ENCODE measurements around the gene ADGRB2.

GRCh38 chr1:31695327-31695726 is 68.8 kb downstream of the ADGRB2 start:
- TF ChIP-seq ZNF549 (tag by site-specific recombination; IDR thresholded peaks at IDR 0.05) (no peak), CTCF (tag by site-specific recombination; IDR thresholded peaks at IDR 0.05) (no peak), HOXA7 (CRISPR knock-in tag; IDR thresholded peaks at IDR 0.05; ENCODE audit: borderline replicate concordance) (no peak), GFI1B (tag by site-specific recombination; IDR thresholded peaks at IDR 0.05) (no peak), OSR2 (tag by site-specific recombination; IDR thresholded peaks at IDR 0.05) (no peak), ZNF585B (tag by site-specific recombination; IDR thresholded peaks at IDR 0.05) (no peak), MEIS1 (CRISPR knock-in tag; IDR thresholded peaks at IDR 0.05; ENCODE audit: borderline replicate concordance) (no peak)
